ENCODE measurements around the gene HEMGN. TPM values are rescaled to one million over a fixed set of nuclear protein-coding genes. Genes with fewer than 3 reads are reported as not detected.

HEMGN gene
- total and polyA plus RNA-seq, 2 experiments from 2014 or later = not detected

DNA sequence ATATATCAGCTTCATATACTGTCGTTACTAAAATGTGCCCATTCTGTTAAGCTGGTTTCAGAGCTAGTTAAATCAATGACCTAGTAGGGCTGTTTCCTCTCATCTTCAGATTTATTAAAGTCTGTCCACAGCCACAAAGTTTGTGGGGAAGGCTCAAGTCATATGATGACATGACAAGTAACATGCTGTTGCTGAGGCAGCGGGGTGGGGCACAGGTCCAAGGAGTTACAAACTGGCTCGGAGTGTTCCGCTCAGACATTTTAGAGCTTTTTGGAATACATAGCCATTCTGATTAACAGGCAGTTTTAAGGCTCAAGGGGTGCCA lies 42.5 kb upstream of the HEMGN start (continued):
- TF ChIP-seq ETS1 (IDR thresholded peaks at IDR 0.05) = no peak
- TF ChIP-seq EZH2phosphoT487 (IDR thresholded peaks at IDR 0.05; ENCODE audit: unreplicated experiment) = no peak
- no peak for TF ChIP-seq CTCF (conservative IDR thresholded peaks at IDR 0.05; ENCODE audit: low read depth in 2 of 2)
- TF ChIP-seq EZH2 (IDR thresholded peaks at IDR 0.05; ENCODE audit: low read depth, unreplicated experiment) = no peak
- TF ChIP-seq REST (IDR thresholded peaks at IDR 0.05; ENCODE audit: unreplicated experiment) = no peak
- TF ChIP-seq ZNF114 (CRISPR knock-in tag; IDR thresholded peaks at IDR 0.05) = no peak

DNA sequence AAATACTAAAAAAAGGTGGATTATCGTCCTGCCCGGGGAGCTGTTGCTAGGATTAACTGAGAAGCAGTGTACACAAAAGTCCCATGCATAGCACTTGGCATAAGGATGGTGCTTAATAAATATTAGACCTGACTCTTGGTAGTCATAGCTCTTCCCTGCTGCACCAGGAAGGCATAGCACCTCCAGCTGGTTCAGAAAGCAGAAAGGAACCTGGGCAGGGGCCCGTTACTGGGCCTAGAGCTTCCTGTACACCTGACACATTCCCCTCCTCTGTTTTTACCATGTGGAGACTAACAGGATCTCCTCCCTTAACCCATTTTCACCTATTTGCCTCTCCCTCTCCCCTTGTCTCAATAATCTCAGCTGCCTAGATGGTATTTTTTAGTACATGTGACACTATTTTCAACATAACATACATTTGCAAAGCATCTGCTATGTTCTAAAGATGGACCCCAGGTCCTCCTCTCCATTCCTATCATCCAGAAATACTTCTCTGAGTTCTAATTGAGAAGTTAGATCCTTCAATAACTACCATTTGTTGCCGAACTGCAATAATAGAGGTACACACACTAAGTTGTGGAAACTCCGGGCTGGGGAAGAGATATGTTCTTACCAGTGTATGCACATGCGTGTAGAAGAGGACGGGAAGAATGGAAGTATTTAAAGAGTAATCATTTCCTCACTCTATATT lies 42.0 kb upstream of the HEMGN start:
- peaks cover 69% of the 10 kb centered on the region for H3K27me3 Mint-ChIP-seq (ENCODE audit: insufficient read depth, low read depth, poor library complexity)
- peaks cover 6% of the 10 kb centered on the region; the same call in 1 of the 3 replicates for H3K9me3 Mint-ChIP-seq

More for the DNA sequence above, 42.0 kb upstream of the HEMGN start:
- H3K27ac Mint-ChIP-seq = no peak overlapping the region
- Histone ChIP-seq H3K9me2 (ENCODE audit: insufficient read depth) (no peaks in the 10 kb centered on the region), H3K27ac (ENCODE audit: low read depth) (no peak overlapping the region), H3K4me2 (no peak overlapping the region), H3F3A (replicated peaks; ENCODE audit: low read depth) (no peaks in the 10 kb centered on the region), H4K20me1 (replicated peaks; ENCODE audit: insufficient read depth) (peaks cover 6% of the 10 kb centered on the region; the same call in 1 of the 2 replicates), H3K4me3 (no peak overlapping the region), H2AFZ (no peak overlapping the region), H3K4me1 (ENCODE audit: insufficient read depth) (no peaks in the 10 kb centered on the region), H3K36me3 (ENCODE audit: insufficient read depth) (no peaks in the 10 kb centered on the region), H3K27me3 (ENCODE audit: insufficient read depth) (peaks cover 83% of the 10 kb centered on the region), H3K79me2 (replicated peaks; ENCODE audit: insufficient read depth) (no peaks in the 10 kb centered on the region)
- no peaks in the 10 kb centered on the region for H3K36me3 Mint-ChIP-seq (ENCODE audit: low read depth)
- DNase-seq (ENCODE audit: low spot score) = no peak
- no peak for ATAC-seq
- peaks cover 5% of the 10 kb centered on the region; the same call in 2 of the 3 replicates for H3K4me1 Mint-ChIP-seq
- TF ChIP-seq EZH2phosphoT487 (IDR thresholded peaks at IDR 0.05; ENCODE audit: unreplicated experiment) (no peak), ZNF331 (CRISPR knock-in tag; IDR thresholded peaks at IDR 0.05; ENCODE audit: low read depth) (no peak), POLR2AphosphoS5 (IDR thresholded peaks at IDR 0.05; ENCODE audit: low read depth) (no peak), JUNB (IDR thresholded peaks at IDR 0.05; ENCODE audit: unreplicated experiment) (no peak), ZNF114 (CRISPR knock-in tag; IDR thresholded peaks at IDR 0.05) (no peak)
- no peak overlapping the region for H3K4me3 Mint-ChIP-seq
